ENCODE measurements around the gene FLNB. TPM values are rescaled to one million over a fixed set of nuclear protein-coding genes. Genes with fewer than 3 reads are reported as not detected.
A peak's percentile ranks its signal among the peaks of the same experiment; 100 is the strongest.

Gene FLNB
- total and polyA plus RNA-seq, 2 of the 13 experiments (the other 11 are each of a cell fraction or from before 2014, with no cell fraction given), result 106 to 130 TPM

DNA sequence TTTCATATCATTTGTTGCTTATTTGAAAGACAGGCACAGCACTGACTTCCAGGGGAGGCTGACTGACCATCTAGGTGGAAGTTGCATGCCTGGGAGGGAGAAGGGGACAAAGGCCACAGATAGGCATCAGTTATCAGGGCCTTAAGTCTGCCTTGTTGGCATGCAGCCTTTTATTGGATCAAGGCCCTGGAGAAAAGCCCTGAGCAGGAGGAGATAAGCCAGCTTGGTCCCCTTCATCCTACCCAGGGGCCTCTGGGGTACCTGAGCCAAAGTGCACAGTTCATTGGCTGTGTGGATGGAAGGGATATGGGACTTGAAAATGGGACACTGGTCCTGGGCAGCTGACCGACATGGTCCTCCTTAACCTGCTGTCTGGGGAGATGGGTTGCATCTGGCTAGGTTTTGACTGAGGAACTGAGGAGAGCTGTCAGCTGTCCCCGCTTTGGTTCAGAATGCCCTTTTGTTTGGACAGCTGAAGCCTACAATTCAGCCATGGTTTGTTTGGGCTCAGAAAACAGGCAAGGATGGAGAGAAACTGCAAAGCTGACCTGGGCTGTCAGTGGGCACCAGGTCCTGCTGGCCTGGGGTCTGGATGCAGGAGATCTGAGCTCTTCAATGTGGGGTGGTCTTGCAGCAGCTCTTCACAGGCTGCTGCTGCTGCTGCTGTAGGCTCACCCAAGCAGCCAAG, 60.0 kb downstream of the FLNB start (continued):
- TF ChIP-seq, protein P1, sequence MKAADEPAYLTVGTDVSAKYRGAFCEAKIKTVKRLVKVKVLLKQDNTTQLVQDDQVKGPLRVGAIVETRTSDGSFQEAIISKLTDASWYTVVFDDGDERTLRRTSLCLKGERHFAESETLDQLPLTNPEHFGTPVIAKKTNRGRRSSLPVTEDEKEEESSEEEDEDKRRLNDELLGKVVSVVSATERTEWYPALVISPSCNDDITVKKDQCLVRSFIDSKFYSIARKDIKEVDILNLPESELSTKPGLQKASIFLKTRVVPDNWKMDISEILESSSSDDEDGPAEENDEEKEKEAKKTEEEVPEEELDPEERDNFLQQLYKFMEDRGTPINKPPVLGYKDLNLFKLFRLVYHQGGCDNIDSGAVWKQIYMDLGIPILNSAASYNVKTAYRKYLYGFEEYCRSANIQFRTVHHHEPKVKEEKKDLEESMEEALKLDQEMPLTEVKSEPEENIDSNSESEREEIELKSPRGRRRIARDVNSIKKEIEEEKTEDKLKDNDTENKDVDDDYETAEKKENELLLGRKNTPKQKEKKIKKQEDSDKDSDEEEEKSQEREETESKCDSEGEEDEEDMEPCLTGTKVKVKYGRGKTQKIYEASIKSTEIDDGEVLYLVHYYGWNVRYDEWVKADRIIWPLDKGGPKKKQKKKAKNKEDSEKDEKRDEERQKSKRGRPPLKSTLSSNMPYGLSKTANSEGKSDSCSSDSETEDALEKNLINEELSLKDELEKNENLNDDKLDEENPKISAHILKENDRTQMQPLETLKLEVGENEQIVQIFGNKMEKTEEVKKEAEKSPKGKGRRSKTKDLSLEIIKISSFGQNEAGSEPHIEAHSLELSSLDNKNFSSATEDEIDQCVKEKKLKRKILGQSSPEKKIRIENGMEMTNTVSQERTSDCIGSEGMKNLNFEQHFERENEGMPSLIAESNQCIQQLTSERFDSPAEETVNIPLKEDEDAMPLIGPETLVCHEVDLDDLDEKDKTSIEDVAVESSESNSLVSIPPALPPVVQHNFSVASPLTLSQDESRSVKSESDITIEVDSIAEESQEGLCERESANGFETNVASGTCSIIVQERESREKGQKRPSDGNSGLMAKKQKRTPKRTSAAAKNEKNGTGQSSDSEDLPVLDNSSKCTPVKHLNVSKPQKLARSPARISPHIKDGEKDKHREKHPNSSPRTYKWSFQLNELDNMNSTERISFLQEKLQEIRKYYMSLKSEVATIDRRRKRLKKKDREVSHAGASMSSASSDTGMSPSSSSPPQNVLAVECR (CRISPR knock-in tag; IDR thresholded peaks at IDR 0.05; ENCODE audit: borderline replicate concordance), result no peak; the same call in 1 of the 2 replicates
- TF ChIP-seq, protein P2, sequence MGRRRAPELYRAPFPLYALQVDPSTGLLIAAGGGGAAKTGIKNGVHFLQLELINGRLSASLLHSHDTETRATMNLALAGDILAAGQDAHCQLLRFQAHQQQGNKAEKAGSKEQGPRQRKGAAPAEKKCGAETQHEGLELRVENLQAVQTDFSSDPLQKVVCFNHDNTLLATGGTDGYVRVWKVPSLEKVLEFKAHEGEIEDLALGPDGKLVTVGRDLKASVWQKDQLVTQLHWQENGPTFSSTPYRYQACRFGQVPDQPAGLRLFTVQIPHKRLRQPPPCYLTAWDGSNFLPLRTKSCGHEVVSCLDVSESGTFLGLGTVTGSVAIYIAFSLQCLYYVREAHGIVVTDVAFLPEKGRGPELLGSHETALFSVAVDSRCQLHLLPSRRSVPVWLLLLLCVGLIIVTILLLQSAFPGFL (CRISPR knock-in tag; IDR thresholded peaks at IDR 0.05), result no peak
- TF ChIP-seq ZNF3 (CRISPR knock-in tag; IDR thresholded peaks at IDR 0.05) (no peak), PCBP2 (optimal IDR thresholded peaks at IDR 0.05; ENCODE audit: low read depth, low read length, poor library complexity, severe bottlenecking) (no peak), ZNF609 (CRISPR knock-in tag; IDR thresholded peaks at IDR 0.05; ENCODE audit: borderline replicate concordance) (no peak), HOXA5 (CRISPR knock-in tag; IDR thresholded peaks at IDR 0.05) (no peak), HDAC1 (CRISPR knock-in tag; IDR thresholded peaks at IDR 0.05) (peak; percentile 53; the same call in 1 of the 2 replicates), ZNF317 (CRISPR knock-in tag; IDR thresholded peaks at IDR 0.05) (no peak), GFI1 (CRISPR knock-in tag; IDR thresholded peaks at IDR 0.05; ENCODE audit: borderline replicate concordance) (no peak), NONO (IDR thresholded peaks at IDR 0.05) (no peak), NONO (CRISPR knock-in tag; conservative IDR thresholded peaks at IDR 0.05) (peak; percentile 21; the same call in 1 of the 2 replicates), XRCC5 (optimal IDR thresholded peaks at IDR 0.05; ENCODE audit: low read length) (no peak), ZNF615 (CRISPR knock-in tag; IDR thresholded peaks at IDR 0.05; ENCODE audit: borderline replicate concordance) (0 out of 2 replicates have a peak, but pooled peaks have one; percentile 52), HOMEZ (CRISPR knock-in tag; IDR thresholded peaks at IDR 0.05; ENCODE audit: low read depth) (no peak), ZBTB20 (CRISPR knock-in tag; IDR thresholded peaks at IDR 0.05; ENCODE audit: borderline replicate concordance, low read depth) (no peak)
- TF ChIP-seq, protein P3, sequence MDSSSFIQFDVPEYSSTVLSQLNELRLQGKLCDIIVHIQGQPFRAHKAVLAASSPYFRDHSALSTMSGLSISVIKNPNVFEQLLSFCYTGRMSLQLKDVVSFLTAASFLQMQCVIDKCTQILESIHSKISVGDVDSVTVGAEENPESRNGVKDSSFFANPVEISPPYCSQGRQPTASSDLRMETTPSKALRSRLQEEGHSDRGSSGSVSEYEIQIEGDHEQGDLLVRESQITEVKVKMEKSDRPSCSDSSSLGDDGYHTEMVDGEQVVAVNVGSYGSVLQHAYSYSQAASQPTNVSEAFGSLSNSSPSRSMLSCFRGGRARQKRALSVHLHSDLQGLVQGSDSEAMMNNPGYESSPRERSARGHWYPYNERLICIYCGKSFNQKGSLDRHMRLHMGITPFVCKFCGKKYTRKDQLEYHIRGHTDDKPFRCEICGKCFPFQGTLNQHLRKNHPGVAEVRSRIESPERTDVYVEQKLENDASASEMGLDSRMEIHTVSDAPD (CRISPR knock-in tag; IDR thresholded peaks at IDR 0.05), result no peak
